Measurements from ENCODE around the gene ZNF595.
"Not testable (repeated sequence)": the region's sequence is repeated elsewhere in the genome, so short reads cannot be mapped to it uniquely, and the experiment has no call there.

DNA sequence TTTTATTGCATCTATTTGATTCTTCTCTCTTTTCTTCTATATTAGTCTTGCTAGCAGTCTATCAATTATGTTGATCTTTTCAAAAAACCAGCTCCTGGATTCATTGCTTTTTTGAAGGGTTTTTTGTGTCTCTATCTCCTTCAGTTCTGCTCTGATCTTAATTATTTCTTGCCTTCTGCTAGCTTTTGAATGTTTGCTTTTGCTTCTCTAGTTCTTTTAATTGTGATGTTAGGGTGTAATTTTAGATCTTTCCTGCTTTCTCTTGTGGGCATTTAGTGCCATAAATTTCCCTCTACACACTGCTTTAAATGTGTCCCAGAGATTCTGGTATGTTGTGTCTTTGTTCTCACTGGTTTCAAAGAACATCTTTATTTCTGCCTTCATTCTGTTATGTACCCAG lies 14.9 kb upstream of the ZNF595 start:
- not testable (repeated sequence) for TF ChIP-seq POLR2A (IDR thresholded peaks at IDR 0.05)
- TF ChIP-seq, protein P1, sequence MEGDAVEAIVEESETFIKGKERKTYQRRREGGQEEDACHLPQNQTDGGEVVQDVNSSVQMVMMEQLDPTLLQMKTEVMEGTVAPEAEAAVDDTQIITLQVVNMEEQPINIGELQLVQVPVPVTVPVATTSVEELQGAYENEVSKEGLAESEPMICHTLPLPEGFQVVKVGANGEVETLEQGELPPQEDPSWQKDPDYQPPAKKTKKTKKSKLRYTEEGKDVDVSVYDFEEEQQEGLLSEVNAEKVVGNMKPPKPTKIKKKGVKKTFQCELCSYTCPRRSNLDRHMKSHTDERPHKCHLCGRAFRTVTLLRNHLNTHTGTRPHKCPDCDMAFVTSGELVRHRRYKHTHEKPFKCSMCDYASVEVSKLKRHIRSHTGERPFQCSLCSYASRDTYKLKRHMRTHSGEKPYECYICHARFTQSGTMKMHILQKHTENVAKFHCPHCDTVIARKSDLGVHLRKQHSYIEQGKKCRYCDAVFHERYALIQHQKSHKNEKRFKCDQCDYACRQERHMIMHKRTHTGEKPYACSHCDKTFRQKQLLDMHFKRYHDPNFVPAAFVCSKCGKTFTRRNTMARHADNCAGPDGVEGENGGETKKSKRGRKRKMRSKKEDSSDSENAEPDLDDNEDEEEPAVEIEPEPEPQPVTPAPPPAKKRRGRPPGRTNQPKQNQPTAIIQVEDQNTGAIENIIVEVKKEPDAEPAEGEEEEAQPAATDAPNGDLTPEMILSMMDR (IDR thresholded peaks at IDR 0.05), result not testable (repeated sequence)
